B cell (primary cell): ENCODE data around the gene PRKCA. TPM values are rescaled to one million over a fixed set of nuclear protein-coding genes. Genes with fewer than 3 reads are reported as not detected.

Source experiments
- ATAC-seq: fragments of 200-7000 bp; cut with Tn5 transposase; one replicate; pipeline ENCODE4 v1.10.0; 2021; ENCODE audit warnings: low read depth, mild to moderate bottlenecking, moderate number of reproducible peaks, moderate library complexity
- CTCF ChIA-PET: fragments of 350-600 bp; sonication (Branson Sonifier 250); formaldehyde crosslinking; loops from one replicate; lab custom pipeline; 2021; ENCODE audit warnings: antibody characterized with exemption, inconsistent platforms; lab: Charles Lee
- POLR2A ChIA-PET: fragments of 350-600 bp; sonication (Branson Sonifier 250); formaldehyde crosslinking; loops from one replicate; lab custom pipeline; 2021; ENCODE audit warnings: antibody characterized with exemption; lab: Charles Lee
- DNase-seq: peaks from one replicate; pipeline ENCODE4 v3.0.0; 2013
- H2AFZ ChIP-seq: 2 replicates; pipeline ENCODE4 v1.6.1; 2012; ENCODE audit warnings: mild to moderate bottlenecking, low read depth, low read length; ENCODE audit not compliant: insufficient read depth, poor library complexity, severe bottlenecking
- H3K27ac ChIP-seq, 2 donors: 1 replicate in 1 of 2; 2 replicates in 1 of 2; pipeline ENCODE4 v1.5.1; 2012 to 2013; ENCODE audit warnings: low read length in 2 of 2, mild to moderate bottlenecking in 2 of 2, moderate library complexity in 1 of 2
- H3K27me3 ChIP-seq, 4 experiments: fragments of 200-600 bp in 1 of 4; sonication (generic) in 1 of 4; replicated peaks in 1 of 4; 1 replicate in 2 of 4; 2 replicates in 2 of 4; pipeline versions ENCODE4 v1.6.1 to v1.7.0; 2013 to 2016; ENCODE audit warnings: low read length in 3 of 4, mild to moderate bottlenecking in 2 of 4, mixed read lengths in 1 of 4, moderate library complexity in 1 of 4; ENCODE audit not compliant: insufficient read depth in 4 of 4, control insufficient read depth in 3 of 4; ENCODE audit errors: control extremely low read depth in 1 of 4
- H3K36me3 ChIP-seq, 2 experiments: replicated peaks in 1 of 2; 1 replicate in 1 of 2; 2 replicates in 1 of 2; pipeline versions ENCODE4 v1.6.1 to v1.7.1; 2013; ENCODE audit warnings: low read length in 1 of 2; ENCODE audit not compliant: insufficient read depth in 2 of 2, control insufficient read depth in 1 of 2; ENCODE audit errors: control extremely low read depth in 1 of 2, extremely low read depth in 1 of 2
- H3K4me1 ChIP-seq, 2 donors: fragments of 200-600 bp in 1 of 2; sonication (generic) in 1 of 2; 1 replicate in 1 of 2; 2 replicates in 1 of 2; pipeline versions ENCODE4 v1.5.1 to v1.6.1; 2013 to 2017; ENCODE audit warnings: low read length in 2 of 2; ENCODE audit not compliant: control insufficient read depth in 2 of 2, insufficient read depth in 2 of 2
- H3K4me2 ChIP-seq: replicated peaks from 2 replicates; pipeline ENCODE3; 2012; ENCODE audit warnings: mild to moderate bottlenecking, low read depth, low read length; ENCODE audit not compliant: poor library complexity, severe bottlenecking
- H3K4me3 ChIP-seq, 5 experiments: fragments of 200-600 bp in 1 of 5; sonication (generic) in 1 of 5; 1 replicate in 3 of 5; 2 replicates in 2 of 5; pipeline versions ENCODE4 v1.5.1 to v1.7.0; 2011 to 2016; ENCODE audit warnings: low read length in 4 of 5, mild to moderate bottlenecking in 4 of 5, low read depth in 2 of 5, control low read depth in 1 of 5, moderate library complexity in 1 of 5; ENCODE audit not compliant: insufficient read depth in 1 of 5; ENCODE audit errors: control extremely low read depth in 1 of 5, extremely low read depth in 1 of 5
- H3K79me2 ChIP-seq: fragments of 200-600 bp; sonication (generic); one replicate; pipeline ENCODE4 v1.6.0; 2016; ENCODE audit warnings: low read length; ENCODE audit not compliant: control insufficient read depth, insufficient read depth
- H3K9ac ChIP-seq: fragments of 200-600 bp; sonication (generic); 2 replicates; pipeline ENCODE4 v1.6.1; 2017; ENCODE audit warnings: mild to moderate bottlenecking, low read length, moderate library complexity
- H3K9me3 ChIP-seq, 3 donors: one replicate each; pipeline versions ENCODE4 v1.6.1 to v1.7.1; 2013; ENCODE audit warnings: low read length in 2 of 3; ENCODE audit not compliant: control insufficient read depth in 2 of 3, insufficient read depth in 1 of 3; ENCODE audit errors: control extremely low read depth in 1 of 3
- H4K20me1 ChIP-seq: 2 replicates; pipeline ENCODE4 v1.6.0; 2012; ENCODE audit warnings: mild to moderate bottlenecking, low read length; ENCODE audit not compliant: insufficient read depth, control insufficient read depth, poor library complexity, severe bottlenecking
- H3K27ac Mint-ChIP-seq: one replicate; pipeline ENCODE4 v1.8.0; 2021; ENCODE audit warnings: mixed read lengths
- H3K27me3 Mint-ChIP-seq: one replicate; pipeline ENCODE4 v1.8.0; 2021; ENCODE audit warnings: mixed read lengths
- H3K4me1 Mint-ChIP-seq: one replicate; pipeline ENCODE4 v1.8.0; 2021; ENCODE audit warnings: mixed read lengths
- H3K4me3 Mint-ChIP-seq: one replicate; pipeline ENCODE4 v1.8.0; 2021; ENCODE audit warnings: mixed read lengths
- H3K9me3 Mint-ChIP-seq: one replicate; pipeline ENCODE4 v1.8.0; 2022; ENCODE audit warnings: mixed read lengths; ENCODE audit not compliant: insufficient read depth
- CTCF ChIP-seq: fragments of 200-600 bp; IDR thresholded peaks from one replicate; pipeline ENCODE4 v1.8.0; 2022; ENCODE audit warnings: antibody characterized with exemption, mild to moderate bottlenecking
- EZH2 ChIP-seq: IDR thresholded peaks from 2 replicates; pipeline ENCODE4 v1.6.1; 2012; ENCODE audit warnings: borderline replicate concordance, low read depth, mild to moderate bottlenecking, moderate library complexity, low read length; ENCODE audit not compliant: insufficient read depth, poor library complexity, severe bottlenecking
- WGBS: methylation state at CpG from one replicate; pipeline ENCODE4 v1.1.5; 2013; ENCODE audit warnings: missing lambda C conversion rate; ENCODE audit not compliant: insufficient coverage; 5-methylcytosine and 5-hydroxymethylcytosine counted together
- intact Hi-C: fragments of 100-400 bp; cut with micrococcal nuclease; formaldehyde crosslinking; loops from one replicate; pipeline ENCODE4 v1.10.0; 2022
- polyA plus RNA-seq: library from polyadenylated mRNA; depleted of rRNA; stranded (reverse); fragments of >200 nt; gene quantifications from 2 replicates; pipeline ENCODE4 v1.2.3, GENCODE V29; 2012
- total RNA-seq, 2 donors: library from RNA; stranded (reverse); fragments of 120-200 nt in 1 of 2; gene quantifications; 1 replicate in 1 of 2; 2 replicates in 1 of 2; pipeline versions ENCODE4 v1.2.3 to v1.2.4, GENCODE V29; 2013 to 2022

PRKCA gene
- total and polyA plus RNA-seq, 2 donors (not counting 1 experiment from before 2014, with no cell fraction given), result 0.33 to 7.7 TPM

- intact Hi-C loops, result no loop called here
- Histone ChIP-seq H3K4me1 (no peaks in the 10 kb centered on the region), H3K36me3 (no peaks in the 10 kb centered on the region), H3K27me3 (no peaks in the 10 kb centered on the region), H3K4me2 (no peak overlapping the region), H3K9me3 (no peaks in the 10 kb centered on the region), H3K4me3 (no peak overlapping the region), H4K20me1 (no peaks in the 10 kb centered on the region), H3K79me2 (no peaks in the 10 kb centered on the region), H3K9ac (no peak overlapping the region), H3K27ac (no peak overlapping the region), H2AFZ (no peak overlapping the region)
- Mint-ChIP-seq H3K4me3 (no peak overlapping the region), H3K27ac (no peak overlapping the region), H3K4me1 (no peaks in the 10 kb centered on the region), H3K27me3 (peaks cover 4% of the 10 kb centered on the region), H3K9me3 (no peaks in the 10 kb centered on the region)
- 94% methylated on average over 6 of the region's 8 CpGs for WGBS
- no peak for DNase-seq
- POLR2A ChIA-PET, result no interaction called here
- no peak for TF ChIP-seq EZH2
- no peak for TF ChIP-seq CTCF
- CTCF ChIA-PET, result no interaction called here
- ATAC-seq, result no peak
Measured at GRCh38 chr17:66748578-66748977, 446.2 kb downstream of the PRKCA start.

- Mint-ChIP-seq H3K27me3 (peaks cover 4% of the 10 kb centered on the region), H3K9me3 (no peaks in the 10 kb centered on the region), H3K4me3 (no peak overlapping the region), H3K4me1 (no peaks in the 10 kb centered on the region), H3K27ac (no peak overlapping the region)
- intact Hi-C loops, result no loop called here
- POLR2A ChIA-PET, result no interaction called here
- ATAC-seq, result no peak
- H3K4me1 ChIP-seq, result no peaks in the 10 kb centered on the region
- H3K27ac ChIP-seq, result no peak overlapping the region
- CTCF ChIA-PET, result no interaction called here
- DNase-seq, result no peak
- H3K9ac ChIP-seq, result no peak overlapping the region
- TF ChIP-seq EZH2 (no peak), CTCF (no peak)
- WGBS, result 90% methylated on average over 5 of the region's 7 CpGs
- no peaks in the 10 kb centered on the region for H3K27me3 ChIP-seq
- no peaks in the 10 kb centered on the region for H3K79me2 ChIP-seq
- no peaks in the 10 kb centered on the region for H3K36me3 ChIP-seq
- H4K20me1 ChIP-seq, result no peaks in the 10 kb centered on the region
- no peak overlapping the region for H3K4me3 ChIP-seq
- no peaks in the 10 kb centered on the region for H3K9me3 ChIP-seq
- H3K4me2 ChIP-seq, result no peak overlapping the region
- H2AFZ ChIP-seq, result no peak overlapping the region
Measured at GRCh38 chr17:66749217-66749832, 446.9 kb downstream of the PRKCA start.
